Caco-2 (cell line): ENCODE measurements around the gene PLA2G4B. TPM values are rescaled to one million over a fixed set of nuclear protein-coding genes. Genes with fewer than 3 reads are reported as not detected.

Experiments used
- BruUV-seq: library from RNA; stranded (reverse); fragments of 400-500 nt; replicated peaks from 2 replicates; lab custom pipeline; 2021; lab: Mats Ljungman, UMichigan
- CTCF ChIA-PET: fragments of 300-600 bp; sonication (Branson Sonifier 250); formaldehyde crosslinking; loops from one replicate; lab custom pipeline; 2022; ENCODE audit warnings: antibody characterized with exemption; lab: Charles Lee
- POLR2A ChIA-PET: fragments of 300-600 bp; sonication (Branson Sonifier 250); formaldehyde crosslinking; loops from one replicate; lab custom pipeline; 2022; ENCODE audit warnings: antibody characterized with exemption; lab: Charles Lee
- DNase-seq, 2 experiments: peaks; one replicate each; pipeline versions ENCODE4 v3.0.0 to v3.0.0-alpha.2; 2020 to 2022
- H3K27me3 ChIP-seq: replicated peaks from 2 replicates; pipeline ENCODE4 v1.6.0; 2011; ENCODE audit warnings: low read length; ENCODE audit not compliant: control insufficient read depth, insufficient read depth
- H3K36me3 ChIP-seq: 2 replicates; pipeline ENCODE4 v1.5.1; 2011; ENCODE audit warnings: low read length; ENCODE audit not compliant: control insufficient read depth, insufficient read depth
- H3K4me1 ChIP-seq: fragments of 250-450 bp; sonication (Bioruptor Pico); 2 replicates; pipeline ENCODE4 v1.5.1; 2020; ENCODE audit warnings: mild to moderate bottlenecking
- H3K4me3 ChIP-seq: 2 replicates; pipeline ENCODE4 v1.5.1; 2011; ENCODE audit warnings: low read depth, mild to moderate bottlenecking, control low read depth, low read length
- H3K9me3 ChIP-seq: fragments of 250-450 bp; sonication (Bioruptor Pico); 2 replicates; pipeline ENCODE4 v1.5.1; 2020; ENCODE audit warnings: mild to moderate bottlenecking, moderate library complexity
- H3K27ac Mint-ChIP-seq: one replicate; pipeline ENCODE4 v1.8.0; 2022; ENCODE audit warnings: mixed read lengths; ENCODE audit not compliant: unreplicated experiment
- H3K27me3 Mint-ChIP-seq: one replicate; pipeline ENCODE4 v1.8.0; 2022; ENCODE audit warnings: mixed read lengths; ENCODE audit not compliant: insufficient read depth, unreplicated experiment
- H3K36me3 Mint-ChIP-seq: one replicate; pipeline ENCODE4 v1.8.0; 2022; ENCODE audit warnings: mild to moderate bottlenecking, mixed read lengths; ENCODE audit not compliant: insufficient read depth, unreplicated experiment
- H3K4me1 Mint-ChIP-seq: one replicate; pipeline ENCODE4 v1.8.0; 2022; ENCODE audit warnings: low read depth, mixed read lengths; ENCODE audit not compliant: unreplicated experiment
- H3K4me3 Mint-ChIP-seq: one replicate; pipeline ENCODE4 v1.8.0; 2022; ENCODE audit warnings: mild to moderate bottlenecking, moderate library complexity, mixed read lengths; ENCODE audit not compliant: unreplicated experiment
- H3K9me3 Mint-ChIP-seq: one replicate; pipeline ENCODE4 v1.8.0; 2022; ENCODE audit warnings: mixed read lengths; ENCODE audit not compliant: unreplicated experiment
- intact Hi-C: fragments of 100-400 bp; cut with micrococcal nuclease; formaldehyde crosslinking; loops from one replicate; pipeline ENCODE4 v1.10.0; 2022; ENCODE audit not compliant: unreplicated experiment
- total RNA-seq: library from RNA; stranded (reverse); gene quantifications from 2 replicates; pipeline ENCODE4 v1.2.3, GENCODE V29; 2022
- TF ChIP-seq, protein P1 (sequence below), 2 experiments: fragments of 200-600 bp in 1 of 2; IDR thresholded peaks; 1 replicate in 1 of 2; 2 replicates in 1 of 2; pipeline versions ENCODE4 v1.5.1 to v1.8.0; 2011 to 2022; ENCODE audit warnings: antibody characterized with exemption in 1 of 2, control low read depth in 1 of 2, inconsistent platforms in 1 of 2, low read depth in 1 of 2, low read length in 1 of 2, mild to moderate bottlenecking in 1 of 2, moderate library complexity in 1 of 2; ENCODE audit not compliant: insufficient read depth in 1 of 2, severe bottlenecking in 1 of 2, unreplicated experiment in 1 of 2

Gene PLA2G4B
- total RNA-seq, 1 experiment from 2014 or later = 6.0 TPM

DNA sequence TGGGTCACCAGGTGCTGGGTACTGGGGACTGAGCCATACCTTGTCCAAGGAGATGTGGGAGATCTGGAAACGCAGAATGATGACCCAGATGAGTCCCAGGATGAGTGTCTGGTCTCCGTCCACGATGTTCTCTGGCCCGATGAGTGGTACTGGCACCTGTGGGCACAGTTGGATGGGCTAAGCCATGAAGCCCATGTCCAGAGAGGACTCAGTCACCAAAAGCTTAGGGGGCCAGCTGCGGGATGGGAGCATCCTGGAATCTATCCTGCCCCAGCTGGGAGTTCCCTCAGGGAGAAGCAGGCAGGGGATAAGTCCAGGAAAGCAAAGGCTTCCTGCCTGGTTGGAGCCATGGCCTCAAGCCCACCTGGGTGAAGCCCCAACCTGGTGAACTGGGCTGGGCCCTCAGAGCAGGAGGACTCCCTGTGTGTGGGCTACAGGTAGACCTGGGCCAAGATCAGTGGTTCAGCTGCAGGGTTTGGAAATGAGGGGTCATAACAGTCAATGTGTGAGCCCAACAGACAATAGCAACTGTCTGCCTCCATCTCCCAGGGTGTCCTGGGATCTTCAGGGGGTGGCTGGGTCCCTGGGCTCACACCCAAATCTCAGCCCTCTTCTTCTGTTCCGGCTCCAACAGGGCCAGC is 51.5 kb downstream of the PLA2G4B start:
- Mint-ChIP-seq H3K9me3 (no peaks in the 10 kb centered on the region), H3K36me3 (peaks cover 18% of the 10 kb centered on the region), H3K4me3 (no peak overlapping the region), H3K27me3 (no peaks in the 10 kb centered on the region), H3K4me1 (no peaks in the 10 kb centered on the region), H3K27ac (no peak overlapping the region)
- no peak for DNase-seq
- no peaks in the 10 kb centered on the region for H3K9me3 ChIP-seq
- no peaks in the 10 kb centered on the region for H3K36me3 ChIP-seq
- POLR2A ChIA-PET = no interaction called here
- intact Hi-C loops = no loop called here
- no peaks in the 10 kb centered on the region for H3K4me1 ChIP-seq
- H3K4me3 ChIP-seq = no peak overlapping the region
- CTCF ChIA-PET = no interaction called here
- H3K27me3 ChIP-seq = no peaks in the 10 kb centered on the region
- TF ChIP-seq, protein P1, sequence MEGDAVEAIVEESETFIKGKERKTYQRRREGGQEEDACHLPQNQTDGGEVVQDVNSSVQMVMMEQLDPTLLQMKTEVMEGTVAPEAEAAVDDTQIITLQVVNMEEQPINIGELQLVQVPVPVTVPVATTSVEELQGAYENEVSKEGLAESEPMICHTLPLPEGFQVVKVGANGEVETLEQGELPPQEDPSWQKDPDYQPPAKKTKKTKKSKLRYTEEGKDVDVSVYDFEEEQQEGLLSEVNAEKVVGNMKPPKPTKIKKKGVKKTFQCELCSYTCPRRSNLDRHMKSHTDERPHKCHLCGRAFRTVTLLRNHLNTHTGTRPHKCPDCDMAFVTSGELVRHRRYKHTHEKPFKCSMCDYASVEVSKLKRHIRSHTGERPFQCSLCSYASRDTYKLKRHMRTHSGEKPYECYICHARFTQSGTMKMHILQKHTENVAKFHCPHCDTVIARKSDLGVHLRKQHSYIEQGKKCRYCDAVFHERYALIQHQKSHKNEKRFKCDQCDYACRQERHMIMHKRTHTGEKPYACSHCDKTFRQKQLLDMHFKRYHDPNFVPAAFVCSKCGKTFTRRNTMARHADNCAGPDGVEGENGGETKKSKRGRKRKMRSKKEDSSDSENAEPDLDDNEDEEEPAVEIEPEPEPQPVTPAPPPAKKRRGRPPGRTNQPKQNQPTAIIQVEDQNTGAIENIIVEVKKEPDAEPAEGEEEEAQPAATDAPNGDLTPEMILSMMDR (IDR thresholded peaks at IDR 0.05; ENCODE audit: insufficient read depth in 1 of 2, low read depth in 1 of 2, low read length in 1 of 2, severe bottlenecking in 1 of 2, unreplicated experiment in 1 of 2) = no peak
- BruUV-seq = no TSS peak

DNA sequence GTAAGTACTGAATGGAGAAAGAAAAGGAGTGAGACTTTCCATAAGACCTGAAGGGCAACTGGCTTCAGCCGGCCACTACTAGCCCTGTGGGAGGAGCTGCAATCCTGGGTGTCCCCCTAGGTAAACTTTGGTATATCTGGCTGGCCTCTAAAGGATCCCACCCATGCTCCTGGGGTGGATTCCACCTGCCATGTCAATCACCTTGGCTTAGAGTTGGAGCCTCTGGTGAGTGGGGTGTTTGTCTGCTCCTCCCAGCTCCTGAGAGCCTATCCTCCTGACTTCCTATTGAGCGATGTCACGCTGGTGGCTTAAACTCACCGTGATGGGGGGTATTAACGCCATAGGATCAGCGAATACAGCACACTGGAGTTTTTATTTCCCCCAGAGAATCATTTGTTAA is 52.6 kb downstream of the PLA2G4B start:
- H3K4me1 ChIP-seq = no peaks in the 10 kb centered on the region
- no peak overlapping the region for H3K4me3 ChIP-seq
- BruUV-seq = no TSS peak
- H3K27me3 Mint-ChIP-seq = no peaks in the 10 kb centered on the region
- peaks cover 25% of the 10 kb centered on the region for H3K36me3 Mint-ChIP-seq
- DNase-seq = no peak
- ChIA-PET POLR2A (no interaction called here), CTCF (interaction anchor here (0.7 kb wide), 1 partner anchor 13 kb away, joined by 3 read pairs; no protein-coding TSS in a partner anchor)
- H3K4me3 Mint-ChIP-seq = no peak overlapping the region
- H3K9me3 Mint-ChIP-seq = no peaks in the 10 kb centered on the region
- intact Hi-C loops = no loop called here
- TF ChIP-seq, protein P1 (IDR thresholded peaks at IDR 0.05; ENCODE audit: insufficient read depth in 1 of 2, low read depth in 1 of 2, low read length in 1 of 2, severe bottlenecking in 1 of 2, unreplicated experiment in 1 of 2) = no peak
- H3K9me3 ChIP-seq = no peaks in the 10 kb centered on the region
- no peaks in the 10 kb centered on the region for H3K36me3 ChIP-seq
- H3K4me1 Mint-ChIP-seq = no peaks in the 10 kb centered on the region
- H3K27me3 ChIP-seq = no peaks in the 10 kb centered on the region
- H3K27ac Mint-ChIP-seq = no peak overlapping the region

DNA sequence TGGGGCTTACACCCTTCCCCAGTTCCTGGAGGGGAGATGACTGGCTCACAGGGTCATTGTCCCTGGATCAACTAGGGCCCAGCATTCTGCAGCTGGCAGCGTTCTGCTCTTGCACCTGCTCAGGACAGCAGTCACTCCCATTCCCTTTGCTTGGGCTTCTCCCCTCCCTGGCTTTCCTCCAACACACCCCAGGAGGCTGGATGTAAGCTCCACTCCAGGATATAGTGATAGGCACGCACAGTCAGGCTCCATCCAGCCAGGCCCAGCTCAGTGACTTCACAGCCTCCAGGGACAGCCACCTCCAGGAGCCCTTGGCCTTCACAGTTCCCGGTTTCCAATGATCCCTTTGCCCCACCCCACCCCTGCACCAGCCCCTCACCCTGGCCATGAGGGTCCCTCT is 53.3 kb downstream of the PLA2G4B start:
- ChIA-PET POLR2A (no interaction called here), CTCF (interaction anchor here (1.4 kb wide), 1 partner anchor 13 kb away, joined by 5 read pairs; no protein-coding TSS in a partner anchor)
- Mint-ChIP-seq H3K36me3 (peaks cover 32% of the 10 kb centered on the region), H3K9me3 (no peaks in the 10 kb centered on the region), H3K4me3 (no peak overlapping the region), H3K4me1 (no peaks in the 10 kb centered on the region), H3K27me3 (no peaks in the 10 kb centered on the region), H3K27ac (no peak overlapping the region)
- intact Hi-C loops = no loop called here
- TF ChIP-seq, protein P1 (IDR thresholded peaks at IDR 0.05; ENCODE audit: insufficient read depth in 1 of 2, low read depth in 1 of 2, low read length in 1 of 2, severe bottlenecking in 1 of 2, unreplicated experiment in 1 of 2) = no peak
- BruUV-seq = no TSS peak
- H3K36me3 ChIP-seq = no peaks in the 10 kb centered on the region
- H3K27me3 ChIP-seq = no peaks in the 10 kb centered on the region
- DNase-seq = no peak
- H3K4me1 ChIP-seq = no peaks in the 10 kb centered on the region
- H3K9me3 ChIP-seq = no peaks in the 10 kb centered on the region
- H3K4me3 ChIP-seq = no peak overlapping the region
